OCI-LY3 (cell line): ENCODE results near the gene DOCK11.

Experiments
- CTCF ChIP-seq: fragments of 200-600, 300-600 bp; sonication (generic); IDR thresholded peaks from 2 replicates; pipeline ENCODE4 v1.5.1; 2014; ENCODE audit warnings: antibody characterized with exemption, low read length, low read depth
- EZH2phosphoT487 ChIP-seq: fragments of 200-600 bp; shearing (Covaris generic); IDR thresholded peaks from 2 replicates; pipeline ENCODE4 v1.6.1; 2018; ENCODE audit warnings: antibody characterized with exemption, mixed run types, low read depth

GRCh38 chrX:118679290-118679689 is 183.7 kb downstream of the DOCK11 start:
- TF ChIP-seq CTCF (no peak), EZH2phosphoT487 (no peak)
